RPMI8226 (cell line): ENCODE measurements around the gene LIF.
A peak's percentile ranks its signal among the peaks of the same experiment; 100 is the strongest.

ENCODE experiments used
- DNase-seq: peaks from one replicate; pipeline ENCODE4 v3.0.0-alpha.2; 2015

LIF gene

DNA sequence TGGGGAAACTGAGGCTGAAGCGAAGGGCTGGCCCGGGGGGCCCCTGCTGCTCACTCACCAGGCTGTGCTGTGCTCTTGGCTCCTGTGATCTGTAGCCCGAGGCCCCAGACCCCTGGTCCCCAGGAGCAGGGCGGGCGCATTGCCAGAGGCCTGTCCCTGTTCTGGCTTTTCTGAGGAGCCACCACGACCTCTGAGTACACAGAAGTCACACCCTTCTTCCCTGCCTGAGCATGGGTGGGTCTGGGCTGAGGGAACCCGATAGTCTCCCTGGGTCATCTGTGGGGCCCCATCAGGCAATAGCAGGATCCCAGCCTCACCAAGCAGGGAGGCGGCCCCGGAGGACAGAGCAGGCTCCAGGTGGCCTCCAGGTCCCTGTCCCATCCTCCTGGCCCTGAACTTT is 37.6 kb upstream of the LIF start:
- no peak for DNase-seq

DNA sequence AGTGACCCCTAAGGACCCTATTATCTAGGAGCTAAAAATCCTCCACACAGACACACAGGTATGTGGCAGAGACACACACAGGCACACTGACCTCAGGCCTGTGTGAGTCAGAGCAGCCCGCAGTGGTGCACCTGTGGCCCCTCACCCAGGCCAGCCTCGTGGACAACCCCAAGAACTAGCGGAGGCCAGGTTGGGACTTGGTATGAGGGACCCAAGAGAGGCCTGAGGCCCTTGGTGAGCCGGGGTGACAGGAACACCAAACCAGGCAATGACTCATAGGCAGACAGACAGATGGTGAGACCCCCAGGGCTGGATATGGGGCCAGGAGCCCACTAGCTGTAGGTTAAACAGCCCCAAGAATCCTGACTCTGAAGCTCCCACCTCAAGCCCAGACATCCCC is 36.8 kb upstream of the LIF start:
- DNase-seq = no peak

DNA sequence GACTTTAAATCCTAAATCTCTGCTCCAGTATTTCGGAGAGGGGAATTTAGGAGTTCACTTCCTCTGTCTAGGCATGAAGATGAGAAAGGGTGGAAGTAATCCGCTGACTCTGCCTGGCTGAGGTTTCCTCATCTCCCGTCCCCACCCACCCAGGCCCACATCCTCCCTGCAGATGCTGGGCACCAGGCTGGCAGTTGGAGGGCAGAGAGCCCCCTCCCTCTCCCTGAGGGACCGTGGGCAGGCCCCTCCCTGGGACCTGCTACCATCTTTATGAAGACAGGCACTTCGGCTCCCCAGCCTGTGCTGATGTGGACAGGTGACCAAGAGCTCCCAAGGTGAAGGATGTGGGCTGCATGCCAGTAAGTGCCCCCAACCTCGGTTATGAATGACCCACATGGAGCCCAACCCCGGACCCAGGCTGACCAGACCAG is 36.1 kb upstream of the LIF start:
- no peak for DNase-seq

DNA sequence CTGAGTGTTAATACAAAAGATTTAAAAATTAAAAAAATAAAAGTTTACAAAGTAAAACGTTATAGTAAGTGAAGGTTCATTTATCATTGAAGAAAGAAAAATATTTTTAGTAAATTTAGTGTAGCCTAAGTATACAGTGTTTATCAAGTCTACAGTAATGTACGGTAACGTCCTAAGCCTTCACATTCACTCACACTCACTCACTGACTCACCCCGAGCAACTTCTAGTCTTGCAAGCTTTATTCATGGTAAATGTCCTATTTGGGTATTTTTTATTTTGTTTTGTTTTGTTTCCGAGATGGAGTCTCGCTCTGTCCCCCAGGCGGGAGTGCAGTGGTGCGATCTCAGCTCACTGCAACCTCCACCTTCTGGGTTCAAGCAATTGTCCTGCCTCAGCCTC is 33.9 kb upstream of the LIF start:
- DNase-seq = no peak

DNA sequence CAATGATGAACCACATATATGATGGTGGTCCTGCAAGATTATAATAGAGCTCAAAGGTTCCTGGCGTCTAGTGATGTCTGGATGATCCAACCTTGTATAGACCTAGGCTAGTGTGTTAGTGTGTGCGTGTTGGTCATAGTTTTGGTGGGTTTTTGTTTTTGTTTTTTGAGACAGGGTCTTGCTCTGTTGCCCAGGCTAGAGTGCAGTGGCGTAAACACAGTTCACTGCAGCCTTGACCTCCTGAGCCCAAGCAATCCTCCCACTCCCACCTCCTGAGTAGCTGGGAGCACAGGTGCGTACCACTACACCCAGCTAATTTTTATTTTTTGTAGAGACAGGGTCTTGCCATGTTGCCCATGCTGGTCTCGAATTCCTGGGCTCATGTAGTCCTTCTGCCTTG is 33.4 kb upstream of the LIF start:
- no peak for DNase-seq

DNA sequence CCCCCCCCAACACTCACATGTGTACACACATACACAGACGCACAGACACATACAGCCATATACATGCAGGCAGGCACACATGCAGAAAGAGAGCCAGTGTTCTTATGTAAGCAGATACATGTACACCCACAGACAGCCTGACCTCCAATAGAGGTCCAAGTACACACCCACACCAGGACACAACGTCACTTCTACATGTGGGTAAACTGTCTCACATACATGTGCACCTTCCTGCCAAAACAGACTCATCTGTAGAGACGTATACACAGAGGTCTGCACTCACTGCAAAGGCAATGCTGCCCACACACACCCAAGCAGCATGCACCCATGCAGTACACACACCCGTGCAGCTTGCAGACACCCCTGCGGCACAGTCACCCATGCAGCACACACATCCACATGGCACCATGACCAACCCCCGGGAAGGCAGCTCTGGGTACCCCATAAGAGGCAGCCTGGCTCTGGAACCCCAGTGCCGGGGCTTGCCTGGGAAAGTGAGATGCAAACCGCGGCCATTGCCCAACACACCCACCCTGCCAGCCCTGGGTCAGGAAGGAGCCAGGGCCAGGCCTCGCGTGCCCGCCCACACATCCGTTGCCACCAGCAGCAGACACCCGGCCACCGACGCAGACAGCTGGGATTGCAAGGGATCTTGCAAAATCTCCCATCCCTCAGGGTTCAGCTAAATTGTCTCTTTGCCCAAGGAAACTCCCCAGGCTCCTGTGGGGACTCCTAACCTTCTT is 32.7 kb upstream of the LIF start:
- no peak for DNase-seq

DNA sequence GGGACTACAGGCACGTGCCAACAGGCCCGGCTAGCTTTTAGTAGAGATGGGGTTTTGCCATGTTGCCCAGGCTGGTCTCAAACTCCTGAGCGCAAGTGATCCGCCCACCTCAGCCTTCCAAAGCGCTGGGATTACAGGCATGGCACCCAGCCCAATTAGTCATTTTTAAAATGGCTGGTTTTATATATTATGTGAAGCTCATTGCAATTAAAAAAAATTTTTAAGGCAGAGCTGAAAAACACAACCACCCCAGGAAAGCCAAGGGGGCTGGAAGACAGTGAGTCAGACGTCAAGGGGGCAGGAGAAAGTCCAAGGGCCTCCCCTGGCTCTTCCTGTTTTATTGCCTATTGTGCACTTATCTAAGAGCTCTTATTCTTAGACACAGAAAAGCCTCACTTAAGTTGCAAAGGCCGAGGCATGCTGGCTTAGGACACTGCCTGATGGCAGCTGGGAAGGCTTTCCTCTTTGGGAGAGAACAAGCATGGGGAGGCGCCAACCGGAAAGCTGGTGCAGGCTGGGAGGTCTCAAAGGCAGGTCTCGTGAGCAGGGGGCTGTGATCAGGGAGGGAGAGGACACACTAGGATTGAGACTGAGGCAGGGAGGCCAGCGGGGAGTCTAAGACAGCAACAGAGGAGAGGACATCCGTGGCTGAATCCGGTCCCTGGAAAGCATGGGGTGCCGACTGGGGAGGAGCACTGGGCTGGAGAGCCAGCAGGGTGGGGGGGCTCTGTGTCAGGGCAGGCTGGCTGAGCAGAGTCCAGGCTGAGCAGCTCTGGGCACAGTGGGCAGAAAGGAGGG is 31.2 kb upstream of the LIF start:
- DNase-seq = peak; percentile 44

DNA sequence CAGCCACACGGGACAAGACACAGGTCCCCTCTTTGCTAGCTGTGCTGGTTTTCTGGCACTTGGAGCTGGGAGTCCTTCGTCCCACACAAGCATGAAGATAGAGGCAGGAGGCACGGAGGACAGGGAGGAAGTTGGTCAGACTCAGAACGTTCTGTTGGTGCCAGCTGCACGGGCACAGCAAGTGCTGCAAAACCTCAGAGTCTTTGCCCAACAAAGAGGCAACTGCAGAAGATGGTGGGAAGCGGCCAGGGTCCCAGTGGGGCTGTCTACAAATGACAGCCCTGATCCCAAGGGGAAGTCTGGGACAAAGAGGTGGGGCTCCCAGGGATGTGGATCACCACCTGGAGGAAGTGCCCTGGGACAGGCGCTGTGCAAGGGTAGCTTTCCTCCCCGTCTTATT is 29.5 kb upstream of the LIF start:
- no peak for DNase-seq

DNA sequence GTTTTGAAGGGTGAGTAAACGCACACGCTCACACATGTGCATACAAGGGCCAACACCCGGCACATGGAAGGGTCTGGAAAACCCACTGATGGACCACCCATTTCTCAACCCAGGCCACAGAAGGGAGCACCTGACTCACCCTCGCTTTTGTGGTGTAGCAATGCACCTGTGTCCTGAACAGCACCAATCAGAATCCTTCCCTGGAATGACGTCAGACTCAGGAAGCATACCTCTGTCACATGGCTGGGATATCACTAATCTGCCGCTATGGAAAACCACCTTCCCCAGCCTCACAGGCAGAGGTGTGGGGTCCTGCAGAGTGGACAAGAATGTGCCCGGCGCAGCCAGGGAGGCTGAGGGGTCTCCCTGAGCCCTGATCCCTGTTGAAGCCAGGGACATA is 29.1 kb upstream of the LIF start:
- no peak for DNase-seq

DNA sequence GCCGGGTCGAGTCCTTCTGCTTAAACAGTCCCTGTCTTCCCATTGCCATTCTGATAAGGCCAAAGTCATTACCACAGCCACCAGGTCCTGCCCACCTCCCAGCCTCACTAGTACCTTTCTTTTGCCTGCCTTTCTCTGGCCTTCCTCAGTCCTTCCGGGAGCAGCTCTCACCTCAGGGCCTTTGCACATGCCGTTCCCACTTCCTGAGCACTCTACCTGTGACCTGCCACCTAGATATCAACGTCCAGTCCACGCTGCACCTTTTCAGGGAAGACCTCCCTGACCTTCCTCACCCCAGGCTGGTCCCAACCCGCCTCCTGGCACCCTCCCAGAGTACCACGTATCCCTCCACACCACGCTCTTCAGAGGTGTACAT is 27.9 kb upstream of the LIF start:
- DNase-seq = no peak

DNA sequence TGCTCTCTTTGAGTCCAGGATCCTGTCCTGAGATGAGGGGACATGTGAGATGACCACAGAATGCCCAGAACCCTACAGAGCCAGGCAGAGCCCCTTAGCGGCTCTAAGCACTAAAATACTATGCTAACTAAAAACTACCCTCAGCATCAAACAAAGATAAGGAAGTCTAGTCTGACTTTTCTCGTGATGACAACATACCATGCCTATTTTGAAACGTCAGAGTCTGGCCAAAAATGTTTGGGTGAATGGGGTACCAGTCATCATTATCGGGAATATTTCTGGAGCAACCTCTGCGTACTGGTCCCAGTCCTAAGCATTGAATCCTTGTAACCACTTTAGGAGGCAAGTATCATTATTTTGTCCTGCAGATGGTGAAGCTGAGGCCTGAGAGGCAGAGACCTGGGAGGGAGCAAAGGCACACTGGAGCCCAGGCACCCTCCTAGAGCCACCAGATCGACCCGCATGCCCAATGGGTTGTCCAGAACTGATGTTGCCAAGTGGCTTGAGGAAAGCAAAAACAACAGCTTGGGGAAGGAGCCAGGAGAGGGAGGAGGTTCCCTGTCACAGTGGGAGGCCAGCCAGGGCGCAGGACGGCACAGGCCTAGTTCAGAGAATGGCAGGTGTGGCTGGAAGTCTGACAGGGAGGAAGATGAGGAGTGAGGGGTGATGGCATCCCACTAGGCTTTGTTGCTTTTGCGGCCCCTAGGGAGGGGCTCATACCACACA is 27.3 kb upstream of the LIF start:
- DNase-seq = no peak

DNA sequence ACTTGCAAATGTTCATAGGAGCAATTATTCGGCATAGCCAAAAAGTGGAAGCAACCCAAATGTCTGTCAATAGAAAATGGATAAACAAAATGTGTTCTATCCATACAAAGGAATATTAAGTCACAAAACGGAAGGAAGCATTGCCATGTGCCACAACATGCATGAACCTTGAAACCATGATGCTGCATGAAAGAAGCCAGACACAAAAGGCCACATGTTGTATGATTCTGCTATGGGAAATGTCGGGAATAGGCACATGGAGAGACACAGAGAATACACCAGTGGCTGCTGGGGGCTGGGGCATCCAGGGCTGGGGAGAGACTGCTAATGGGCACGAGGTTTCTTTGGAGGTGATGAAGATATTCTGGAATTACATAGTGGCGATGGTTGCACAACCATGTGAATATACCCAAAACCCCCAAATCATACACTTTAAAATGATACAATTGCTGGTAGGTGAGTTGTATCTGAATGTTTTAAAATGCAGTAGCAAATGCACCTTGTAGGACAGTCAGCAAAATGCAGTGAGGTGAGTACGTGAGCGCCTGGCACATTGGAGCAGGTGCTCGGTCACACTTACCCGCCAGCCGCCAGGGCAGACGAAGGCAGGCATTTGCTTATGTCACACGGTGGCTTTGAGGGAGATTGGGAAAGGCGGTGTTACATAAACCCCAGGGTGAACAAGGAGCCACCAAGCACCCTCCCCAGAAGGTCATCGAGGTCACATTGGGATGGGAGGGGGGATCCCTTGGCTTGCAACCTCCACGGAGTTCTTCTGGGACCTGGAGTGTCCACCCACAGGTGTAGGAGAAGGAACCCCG is 26.4 kb upstream of the LIF start:
- no peak for DNase-seq

DNA sequence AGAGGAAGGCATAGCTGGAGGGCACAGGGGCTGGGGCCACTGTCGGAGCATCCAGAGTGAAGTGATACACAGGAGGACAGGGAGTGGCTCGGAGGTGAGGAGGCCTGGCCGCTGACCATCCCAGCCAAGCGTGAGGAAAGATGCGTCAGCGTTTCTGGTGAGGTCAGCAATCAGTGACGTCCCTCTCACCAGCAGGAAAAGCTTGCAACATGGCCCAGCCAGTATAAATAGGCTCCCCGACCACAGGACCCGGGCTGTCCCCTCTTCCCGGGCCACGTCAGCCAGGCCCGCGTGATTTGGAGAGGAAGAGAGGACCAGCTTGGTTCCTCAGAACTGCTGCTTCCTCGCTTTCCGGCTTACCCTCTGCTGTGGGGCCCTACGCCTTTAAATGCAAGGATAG is 24.3 kb upstream of the LIF start:
- DNase-seq = no peak

DNA sequence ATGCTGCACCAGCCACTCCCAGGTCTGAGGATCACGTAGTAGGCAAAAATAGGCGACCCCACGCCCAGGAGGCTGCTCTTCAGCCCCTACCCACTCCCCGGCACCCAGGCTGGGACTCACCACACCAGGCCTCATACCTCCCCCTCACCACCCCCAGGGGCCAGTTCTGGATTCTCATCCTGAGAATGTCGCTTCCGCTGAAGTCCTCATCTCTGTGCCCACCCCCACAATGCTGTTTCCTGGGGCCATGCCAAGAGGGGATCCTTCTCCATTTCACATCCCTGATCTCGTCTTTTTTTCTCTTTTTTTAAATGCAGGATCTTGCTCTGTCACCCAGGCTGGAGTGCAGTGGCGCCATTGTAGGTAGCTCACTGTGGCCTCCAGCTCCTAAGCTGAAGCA is 21.8 kb upstream of the LIF start:
- no peak for DNase-seq

DNA sequence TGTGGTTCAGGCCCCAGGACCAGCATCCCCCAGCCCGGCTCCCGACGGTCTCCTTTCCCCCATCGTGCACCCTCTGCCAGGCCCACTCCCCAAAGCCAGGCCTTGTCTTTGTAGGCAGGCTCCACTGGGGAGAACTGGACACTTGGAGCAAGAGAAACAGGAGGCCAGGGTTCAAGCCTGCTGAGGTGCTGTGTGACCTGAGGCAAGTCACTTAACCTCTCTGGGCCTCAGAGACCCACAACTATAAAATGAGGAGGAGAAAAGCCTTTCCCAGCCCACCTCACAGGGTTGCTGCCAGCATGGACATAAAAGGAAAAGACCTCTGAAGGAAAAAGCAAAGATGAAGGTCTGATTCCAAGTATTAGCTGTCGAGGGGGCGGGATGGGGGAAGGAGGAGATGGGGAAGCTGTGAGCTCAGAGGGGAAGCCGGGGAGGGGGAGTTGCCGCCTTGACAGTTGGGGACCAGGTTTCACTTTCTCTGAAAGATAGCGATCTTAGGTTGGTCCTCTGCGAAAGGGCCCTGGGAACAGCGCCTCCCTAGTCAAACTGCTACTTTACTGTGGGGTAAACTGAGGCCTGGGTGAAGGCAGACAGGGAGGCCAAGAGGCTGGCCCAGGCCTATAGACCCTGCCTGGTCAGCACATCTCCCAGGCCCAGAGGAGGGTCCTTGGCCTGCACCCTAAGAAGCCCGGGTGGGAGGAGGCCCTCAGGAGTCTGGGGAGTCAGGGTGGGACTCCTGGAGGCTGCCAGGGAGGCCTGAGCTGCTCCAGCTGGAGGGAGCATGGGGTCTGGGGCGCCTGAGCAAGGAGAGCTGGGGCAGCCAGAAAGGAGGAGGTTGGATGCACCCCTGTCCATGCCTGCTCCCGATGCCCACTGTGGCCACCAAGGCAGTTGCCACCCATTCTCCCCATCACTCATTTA is 21.1 kb upstream of the LIF start:
- no peak for DNase-seq

DNA sequence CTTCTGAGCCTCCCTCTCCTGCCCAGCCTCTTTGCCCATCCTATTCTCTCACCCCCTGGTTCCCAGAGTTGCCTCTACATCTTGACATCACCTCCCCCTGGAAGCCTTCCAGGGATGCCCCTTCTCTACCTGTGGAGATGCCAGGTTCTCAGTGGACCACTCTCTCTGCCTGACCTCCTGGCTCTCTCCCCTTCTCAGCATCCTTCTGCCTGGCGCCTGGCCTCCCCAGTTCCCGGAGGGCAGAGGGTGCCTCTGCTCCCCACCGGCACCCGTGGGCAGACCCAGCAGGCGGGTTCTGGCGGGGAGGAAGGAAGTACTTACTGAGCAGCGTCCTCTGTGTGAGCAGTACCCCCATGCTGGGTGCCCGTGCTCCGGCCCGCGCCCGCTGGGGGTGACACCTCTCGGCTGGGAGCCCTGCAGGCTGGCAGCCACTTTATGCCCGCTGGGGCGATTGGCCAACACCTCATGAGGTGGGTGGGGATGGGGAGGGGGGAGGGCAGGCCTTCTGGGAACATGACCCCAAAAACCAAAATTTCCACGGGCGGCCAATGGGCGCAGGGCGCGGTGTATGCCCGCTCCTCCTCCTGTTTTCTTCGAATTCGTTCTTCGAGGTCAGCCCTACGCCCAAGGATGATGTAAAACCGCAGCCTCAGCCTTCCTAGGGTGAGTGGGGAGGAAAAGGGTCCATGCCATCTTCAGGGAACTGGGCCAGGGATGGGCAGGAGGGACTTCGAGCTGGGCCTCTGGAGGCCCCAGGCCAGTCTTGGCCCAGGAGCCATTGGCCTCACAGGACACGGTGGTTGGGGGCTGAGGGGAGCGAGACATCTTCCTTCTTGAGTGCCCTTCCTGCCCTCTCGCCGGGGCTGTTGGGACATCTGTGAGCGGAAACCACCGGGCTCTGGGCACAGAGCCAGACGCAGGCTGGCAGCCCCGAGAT is 20.2 kb upstream of the LIF start, which contains the start of gene OSM:
TSS of gene OSM (minus strand) at position 407 of the 937 bp plus-strand sequence. CDS start at position 355, 52 bp downstream.
- DNase-seq = peak; percentile 92

DNA sequence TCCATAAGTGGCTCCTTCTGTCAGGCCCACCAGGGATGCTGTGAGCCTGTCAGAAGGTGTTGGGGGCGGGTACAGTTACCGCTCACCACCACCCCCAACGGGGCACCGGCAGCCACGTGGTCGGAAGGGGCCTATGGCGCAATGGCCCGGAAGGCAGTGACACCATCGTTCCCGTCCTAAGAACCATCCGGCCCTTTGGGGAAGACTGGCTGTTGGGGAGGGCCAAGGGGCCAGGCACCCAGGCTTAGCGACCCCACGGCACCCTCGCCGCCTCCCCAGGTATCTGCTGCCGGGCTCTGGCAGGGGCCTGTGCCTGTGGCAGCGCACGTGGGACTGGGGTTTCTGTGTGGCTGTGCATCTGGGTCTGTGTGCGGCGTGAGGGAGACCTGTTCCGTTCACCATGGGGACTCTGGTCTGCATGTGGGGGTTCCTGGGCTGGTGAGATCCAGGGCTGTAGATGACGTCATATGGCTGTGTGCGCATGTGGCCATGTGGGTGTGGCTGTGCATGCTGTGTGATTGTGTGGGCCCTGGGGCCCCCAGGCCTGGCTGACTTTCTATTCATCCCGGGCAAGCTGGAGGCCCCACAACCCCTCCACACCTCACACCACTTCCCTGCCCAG is 19.4 kb upstream of the LIF start:
- no peak for DNase-seq

DNA sequence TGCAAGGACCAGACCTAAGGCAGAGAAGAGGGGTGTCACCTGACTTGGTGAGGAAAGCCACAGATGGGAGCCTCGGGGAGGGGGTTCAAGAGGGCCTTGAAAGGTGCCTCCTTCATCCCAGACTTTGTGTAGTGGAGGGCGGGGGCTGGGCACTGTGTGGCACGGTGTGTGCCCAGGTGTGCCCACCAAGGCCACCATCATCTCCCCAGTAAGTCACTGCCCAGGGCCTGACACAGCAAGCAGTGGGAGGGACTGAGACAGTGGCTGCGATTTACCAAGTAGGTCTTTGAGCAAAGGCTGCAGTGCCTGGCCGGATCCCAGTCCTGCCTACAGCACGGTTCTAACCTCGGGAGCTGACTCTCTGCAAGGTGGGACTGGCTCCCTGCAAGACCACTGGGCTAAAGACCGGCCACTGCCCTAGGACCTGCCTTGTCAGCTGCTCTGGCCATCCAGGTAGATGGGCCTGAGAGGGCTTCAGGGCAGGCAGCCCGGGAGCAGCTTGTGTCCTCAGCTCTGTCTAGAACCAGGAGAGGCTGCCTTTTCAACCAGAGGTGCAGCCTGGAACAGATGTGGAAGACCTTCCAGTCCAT is 18.7 kb upstream of the LIF start:
- no peak for DNase-seq

DNA sequence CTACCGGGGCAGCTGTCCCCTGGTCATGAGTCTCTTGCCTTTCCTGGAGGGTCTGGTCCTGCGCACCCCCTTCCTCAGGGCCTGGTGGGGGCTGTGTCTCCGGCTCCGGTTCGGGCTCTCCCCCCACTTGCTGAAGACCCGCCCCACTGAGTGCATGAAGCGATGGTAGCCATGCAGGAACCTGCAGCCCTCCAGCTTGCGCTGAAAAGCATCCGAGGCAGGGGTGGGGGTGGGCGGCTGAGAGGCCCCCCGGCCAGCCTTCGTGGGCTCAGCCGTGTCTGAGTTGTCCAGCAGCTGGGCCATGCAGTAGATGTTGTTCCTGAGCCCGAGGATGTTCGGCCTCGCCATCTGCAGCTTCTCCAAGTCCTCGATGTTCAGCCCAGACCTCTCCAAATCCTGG is 17.3 kb upstream of the LIF start:
- DNase-seq = no peak
